ENCODE measurements around the gene MIER2.

The MIER2 gene

GRCh38 chr19:308471-309205 lies 36.0 kb downstream of the MIER2 start:
- H3K9me3 ChIP-seq = no peaks in the 10 kb centered on the region
- DNase-seq = no peak
- no peaks in the 10 kb centered on the region for H3K4me1 ChIP-seq
- peaks cover 42 to 83% (median 70%) of the 10 kb centered on the region in 3 donors for H3K36me3 ChIP-seq
- H3K4me3 ChIP-seq = no peak overlapping the region
- H3K27me3 ChIP-seq = no peaks in the 10 kb centered on the region
- H3K27ac ChIP-seq = no peak overlapping the region
- no peak for TF ChIP-seq CTCF (IDR thresholded peaks at IDR 0.05)
- intact Hi-C loops (cut with DNase I; ENCODE audit: low total_unique reads) = no loop called here

GRCh38 chr19:307793-308420 lies 36.7 kb downstream of the MIER2 start:
- H3K27ac ChIP-seq = no peak overlapping the region
- H3K9me3 ChIP-seq = no peaks in the 10 kb centered on the region
- intact Hi-C loops (cut with DNase I; ENCODE audit: low total_unique reads) = no loop called here
- no peaks in the 10 kb centered on the region for H3K4me1 ChIP-seq
- TF ChIP-seq CTCF (IDR thresholded peaks at IDR 0.05) = no peak
- no peaks in the 10 kb centered on the region for H3K27me3 ChIP-seq
- H3K4me3 ChIP-seq = no peak overlapping the region
- DNase-seq = no peak
- peaks cover 42 to 76% (median 63%) of the 10 kb centered on the region in 3 donors for H3K36me3 ChIP-seq

GRCh38 chr19:307111-307531 lies 37.5 kb downstream of the MIER2 start:
- Histone ChIP-seq H3K27me3 (no peaks in the 10 kb centered on the region), H3K9me3 (no peaks in the 10 kb centered on the region), H3K36me3 (peaks cover 42 to 73% (median 62%) of the 10 kb centered on the region in 3 donors), H3K4me3 (no peak overlapping the region), H3K4me1 (no peaks in the 10 kb centered on the region), H3K27ac (no peak overlapping the region)
- no peak for TF ChIP-seq CTCF (IDR thresholded peaks at IDR 0.05)
- no peak for DNase-seq
- intact Hi-C loops (cut with DNase I; ENCODE audit: low total_unique reads) = no loop called here

GRCh38 chr19:306151-306900 lies 38.3 kb downstream of the MIER2 start:
- Histone ChIP-seq H3K36me3 (peaks cover 34 to 65% (median 59%) of the 10 kb centered on the region in 3 donors), H3K27ac (no peak overlapping the region), H3K9me3 (no peaks in the 10 kb centered on the region), H3K4me1 (no peaks in the 10 kb centered on the region), H3K4me3 (no peak overlapping the region), H3K27me3 (no peaks in the 10 kb centered on the region)
- TF ChIP-seq CTCF (IDR thresholded peaks at IDR 0.05) = no peak
- intact Hi-C loops (cut with DNase I; ENCODE audit: low total_unique reads) = no loop called here
- DNase-seq = no peak

GRCh38 chr19:305240-306150 lies 39.1 kb downstream of the MIER2 start:
- no peak for TF ChIP-seq CTCF (IDR thresholded peaks at IDR 0.05)
- H3K27me3 ChIP-seq = no peaks in the 10 kb centered on the region
- H3K27ac ChIP-seq = no peak overlapping the region
- H3K9me3 ChIP-seq = no peaks in the 10 kb centered on the region
- no peak overlapping the region for H3K4me3 ChIP-seq
- DNase-seq = no peak
- H3K4me1 ChIP-seq = no peaks in the 10 kb centered on the region
- H3K36me3 ChIP-seq = peaks cover 29 to 57% (median 50%) of the 10 kb centered on the region in 3 donors
- intact Hi-C loops (cut with DNase I; ENCODE audit: low total_unique reads) = no loop called here
